MM.1S (cell line): ENCODE results near the gene GPT2.

Source experiments
- DNase-seq: peaks from one replicate; pipeline ENCODE4 v3.0.0-alpha.2; 2015
- H2AFZ ChIP-seq: fragments of 300-600 bp; sonication (generic); 2 replicates; pipeline ENCODE4 v1.6.0; 2016; ENCODE audit warnings: antibody characterized with exemption, low read length
- H3F3A ChIP-seq: fragments of 300-600 bp; sonication (generic); 2 replicates; pipeline ENCODE4 v1.6.1; 2016; ENCODE audit warnings: mild to moderate bottlenecking, antibody characterized with exemption, low read length, moderate library complexity, mixed read lengths; ENCODE audit not compliant: insufficient read depth
- H3K27ac ChIP-seq: fragments of 300-600 bp; sonication (generic); 2 replicates; pipeline ENCODE4 v1.5.1; 2016; ENCODE audit warnings: mild to moderate bottlenecking, low read length
- H3K27me3 ChIP-seq: fragments of 300-600 bp; sonication (generic); replicated peaks from 2 replicates; pipeline ENCODE4 v1.6.0; 2016; ENCODE audit warnings: low read length; ENCODE audit not compliant: insufficient read depth
- H3K36me3 ChIP-seq: fragments of 300-600 bp; sonication (generic); replicated peaks from 2 replicates; pipeline ENCODE4 v1.6.1; 2016; ENCODE audit warnings: mild to moderate bottlenecking, low read length, mixed read lengths; ENCODE audit not compliant: insufficient read depth
- H3K4me1 ChIP-seq: fragments of 300-600 bp; sonication (generic); 2 replicates; pipeline ENCODE4 v1.6.1; 2016; ENCODE audit warnings: low read length, mixed read lengths
- H3K4me2 ChIP-seq: fragments of 300-600 bp; sonication (generic); 2 replicates; pipeline ENCODE4 v1.6.0; 2016; ENCODE audit warnings: low read depth, low read length
- H3K4me3 ChIP-seq: fragments of 300-600 bp; sonication (generic); 2 replicates; pipeline ENCODE4 v1.5.1; 2016; ENCODE audit warnings: low read length, mixed read lengths
- H3K79me2 ChIP-seq: fragments of 300-600 bp; sonication (generic); 2 replicates; pipeline ENCODE4 v1.6.1; 2016; ENCODE audit warnings: mixed run types, low read length, mixed read lengths
- H3K9ac ChIP-seq: fragments of 300-600 bp; sonication (generic); 2 replicates; pipeline ENCODE4 v1.6.1; 2016; ENCODE audit warnings: low read length, mixed read lengths
- H3K9me2 ChIP-seq: fragments of 300-600 bp; sonication (generic); replicated peaks from 2 replicates; pipeline ENCODE4 v1.6.1; 2016; ENCODE audit warnings: mild to moderate bottlenecking, low read length, mixed read lengths; ENCODE audit not compliant: insufficient read depth
- H3K9me3 ChIP-seq: fragments of 300-600 bp; sonication (generic); replicated peaks from 2 replicates; pipeline ENCODE4 v1.6.1; 2016; ENCODE audit warnings: mild to moderate bottlenecking, low read length, mixed read lengths; ENCODE audit not compliant: insufficient read depth
- H4K20me1 ChIP-seq: fragments of 300-600 bp; sonication (generic); 2 replicates; pipeline ENCODE4 v1.6.1; 2016; ENCODE audit warnings: mild to moderate bottlenecking, low read length, moderate library complexity, mixed read lengths; ENCODE audit not compliant: insufficient read depth
- CTCF ChIP-seq: fragments of 300-600 bp; sonication (generic); IDR thresholded peaks from 2 replicates; pipeline ENCODE4 v1.5.1; 2016; ENCODE audit warnings: antibody characterized with exemption, low read length, mixed read lengths
- EZH2 ChIP-seq: fragments of 300-600 bp; sonication (generic); optimal IDR thresholded peaks from 2 replicates; pipeline ENCODE3; 2017; ENCODE audit warnings: low read depth, mild to moderate bottlenecking, antibody characterized with exemption, low read length, mixed read lengths
- EZH2phosphoT487 ChIP-seq: fragments of 300-600 bp; sonication (generic); IDR thresholded peaks from 2 replicates; pipeline ENCODE4 v1.6.1; 2018; ENCODE audit warnings: antibody characterized with exemption, low read length

GPT2 gene

GRCh38 chr16:46882304-46882939 is 1.7 kb upstream of the GPT2 start:
- Histone ChIP-seq H3K9ac (no peak overlapping the region), H3K79me2 (peaks cover 27% of the 10 kb centered on the region), H3K4me1 (0 out of 2 replicates have a peak, but pooled peaks cover 13% of the 10 kb centered on the region), H3K27me3 (no peaks in the 10 kb centered on the region), H3K9me2 (no peaks in the 10 kb centered on the region), H2AFZ (no peak overlapping the region), H3K4me3 (no peak overlapping the region), H3K4me2 (no peak overlapping the region), H3K9me3 (no peaks in the 10 kb centered on the region), H3F3A (no peaks in the 10 kb centered on the region), H4K20me1 (no peaks in the 10 kb centered on the region), H3K36me3 (no peaks in the 10 kb centered on the region), H3K27ac (no peak overlapping the region)
- TF ChIP-seq CTCF (no peak), EZH2phosphoT487 (no peak), EZH2 (no peak)
- no peak for DNase-seq

- Histone ChIP-seq H3K79me2 (peaks cover 32% of the 10 kb centered on the region), H3K4me1 (0 out of 2 replicates have a peak, but pooled peaks cover 13% of the 10 kb centered on the region), H3K9me2 (no peaks in the 10 kb centered on the region), H3K9ac (no peak overlapping the region), H3K36me3 (no peaks in the 10 kb centered on the region), H3F3A (no peaks in the 10 kb centered on the region), H3K27ac (no peak overlapping the region), H3K9me3 (no peaks in the 10 kb centered on the region), H3K4me2 (peak overlapping the region; percentile 90; the same call in 1 of the 2 replicates), H4K20me1 (no peaks in the 10 kb centered on the region), H3K27me3 (no peaks in the 10 kb centered on the region), H3K4me3 (no peak overlapping the region; the same call in 1 of the 2 replicates), H2AFZ (no peak overlapping the region)
- DNase-seq: no peak
- TF ChIP-seq EZH2 (no peak), EZH2phosphoT487 (no peak), CTCF (no peak)
Measured at GRCh38 chr16:46882940-46883307, 1.2 kb upstream of the GPT2 start.

GRCh38 chr16:46883353-46883689 is 841 bp upstream of the GPT2 start:
- H3F3A ChIP-seq: no peaks in the 10 kb centered on the region
- no peak for DNase-seq
- no peaks in the 10 kb centered on the region for H3K9me3 ChIP-seq
- H3K27ac ChIP-seq: peak overlapping the region; percentile 66; the same call in 1 of the 2 replicates
- peak overlapping the region; percentile 92 for H3K4me3 ChIP-seq
- peak overlapping the region; percentile 90 for H3K4me2 ChIP-seq
- H3K9me2 ChIP-seq: no peaks in the 10 kb centered on the region
- TF ChIP-seq EZH2phosphoT487 (no peak), CTCF (no peak), EZH2 (no peak)
- no peaks in the 10 kb centered on the region for H4K20me1 ChIP-seq
- peaks cover 35% of the 10 kb centered on the region for H3K79me2 ChIP-seq
- H2AFZ ChIP-seq: peak overlapping the region; percentile 88
- no peaks in the 10 kb centered on the region for H3K36me3 ChIP-seq
- no peaks in the 10 kb centered on the region for H3K27me3 ChIP-seq
- peak overlapping the region; percentile 75 for H3K9ac ChIP-seq
- H3K4me1 ChIP-seq: 0 out of 2 replicates have a peak, but pooled peaks cover 13% of the 10 kb centered on the region
